SK-N-SH treated with all-trans-retinoic acid at 6 μM for 48 hours (cell line): ENCODE results near the gene CD300A.

Experiments
- ATAC-seq: fragments of 200-7000 bp; cut with Tn5 transposase; 3 replicates; pipeline ENCODE4 v1.9.1; 2020; ENCODE audit warnings: mild to moderate bottlenecking, moderate library complexity
- ARNTL ChIP-seq: fragments of 450-650 bp; formaldehyde crosslinking; IDR thresholded peaks from 2 replicates; pipeline ENCODE4 v1.5.0; 2020; ENCODE audit warnings: low read depth, mild to moderate bottlenecking, moderate library complexity, borderline replicate concordance
- BACH2 ChIP-seq: fragments of 250-450 bp; sonication (Bioruptor Pico); IDR thresholded peaks from 2 replicates; pipeline ENCODE4 v1.9.0; 2021; ENCODE audit warnings: mild to moderate bottlenecking, borderline replicate concordance
- CREB5 ChIP-seq: fragments of 250-450 bp; sonication (Bioruptor Pico); IDR thresholded peaks from 2 replicates; pipeline ENCODE4 v1.5.1; 2020; ENCODE audit warnings: low read depth, mild to moderate bottlenecking, moderate library complexity
- CSDC2 ChIP-seq: fragments of 250-450 bp; sonication (Bioruptor Pico); IDR thresholded peaks from 2 replicates; pipeline ENCODE4 v1.5.0; 2020; ENCODE audit warnings: mild to moderate bottlenecking, moderate library complexity
- CSRNP3 ChIP-seq: fragments of 250-450 bp; sonication (Bioruptor Pico); IDR thresholded peaks from 2 replicates; pipeline ENCODE4 v1.5.1; 2021; ENCODE audit warnings: mild to moderate bottlenecking, moderate library complexity
- ESRRG ChIP-seq: fragments of 250-450 bp; sonication (Bioruptor Pico); IDR thresholded peaks from 2 replicates; pipeline ENCODE4 v1.6.1; 2021; ENCODE audit warnings: mild to moderate bottlenecking
- GLIS3 ChIP-seq: fragments of 250-450 bp; sonication (Bioruptor Pico); IDR thresholded peaks from 2 replicates; pipeline ENCODE4 v1.5.0; 2020; ENCODE audit warnings: mild to moderate bottlenecking, moderate library complexity
- ISL1 ChIP-seq: fragments of 250-450 bp; sonication (Bioruptor Pico); IDR thresholded peaks from 2 replicates; pipeline ENCODE4 v2.1.2; 2022; ENCODE audit warnings: mild to moderate bottlenecking, moderate library complexity
- OSR1 ChIP-seq: fragments of 250-450 bp; sonication (Bioruptor Pico); IDR thresholded peaks from 2 replicates; pipeline ENCODE4 v1.8.0; 2022; ENCODE audit warnings: moderate library complexity, mild to moderate bottlenecking, inconsistent platforms
- PATZ1 ChIP-seq: fragments of 250-450 bp; sonication (Bioruptor Pico); IDR thresholded peaks from 2 replicates; pipeline ENCODE4 v1.8.0; 2020; ENCODE audit warnings: mild to moderate bottlenecking, moderate library complexity, borderline replicate concordance
- PPARA ChIP-seq: fragments of 250-450 bp; sonication (Bioruptor Pico); IDR thresholded peaks from 2 replicates; pipeline ENCODE4 v1.5.0; 2020; ENCODE audit warnings: mild to moderate bottlenecking, borderline replicate concordance
- RARB ChIP-seq: fragments of 250-450 bp; sonication (Bioruptor Pico); IDR thresholded peaks from 2 replicates; pipeline ENCODE4 v1.8.0; 2021; ENCODE audit warnings: mild to moderate bottlenecking, moderate library complexity
- SNAI2 ChIP-seq: fragments of 250-450 bp; sonication (Bioruptor Pico); IDR thresholded peaks from 2 replicates; pipeline ENCODE4 v1.5.0; 2020; ENCODE audit warnings: mild to moderate bottlenecking, moderate library complexity
- TCF4 ChIP-seq: fragments of 250-450 bp; sonication (Bioruptor Pico); IDR thresholded peaks from 2 replicates; pipeline ENCODE4 v1.8.0; 2021; ENCODE audit warnings: mild to moderate bottlenecking, moderate library complexity, borderline replicate concordance
- TOX ChIP-seq: fragments of 250-450 bp; sonication (Bioruptor Pico); IDR thresholded peaks from 2 replicates; pipeline ENCODE4 v1.8.0; 2021; ENCODE audit warnings: mild to moderate bottlenecking, moderate library complexity, borderline replicate concordance
- TSHZ2 ChIP-seq: fragments of 250-450 bp; sonication (Bioruptor Pico); IDR thresholded peaks from 2 replicates; pipeline ENCODE4 v1.5.0; 2020; ENCODE audit warnings: mild to moderate bottlenecking, moderate library complexity
- ZFP3 ChIP-seq: fragments of 250-450 bp; sonication (Bioruptor Pico); IDR thresholded peaks from 2 replicates; pipeline ENCODE4 v1.5.0; 2020; ENCODE audit warnings: mild to moderate bottlenecking, moderate library complexity
- ZFP30 ChIP-seq: fragments of 450-650 bp; formaldehyde crosslinking; IDR thresholded peaks from 2 replicates; pipeline ENCODE4 v1.5.0; 2022; ENCODE audit warnings: mild to moderate bottlenecking, moderate library complexity
- ZNF565 ChIP-seq: fragments of 450-650 bp; formaldehyde crosslinking; conservative IDR thresholded peaks from 2 replicates; pipeline ENCODE4 v1.5.0; 2020; ENCODE audit warnings: low read depth, mild to moderate bottlenecking, moderate library complexity
- ZNF70 ChIP-seq: fragments of 450-650 bp; formaldehyde crosslinking; IDR thresholded peaks from 2 replicates; pipeline ENCODE4 v1.5.0; 2020; ENCODE audit warnings: mild to moderate bottlenecking, moderate library complexity
- ZNF8 ChIP-seq: fragments of 450-650 bp; formaldehyde crosslinking; IDR thresholded peaks from 2 replicates; pipeline ENCODE4 v1.5.0; 2020; ENCODE audit warnings: mild to moderate bottlenecking, moderate library complexity

CD300A gene

GRCh38 chr17:74429604-74430384 lies 36.6 kb upstream of the CD300A start:
- TF ChIP-seq TCF4 (CRISPR knock-in tag) = no peak
- no peak for TF ChIP-seq GLIS3 (CRISPR knock-in tag)
- TF ChIP-seq ISL1 (CRISPR knock-in tag) = no peak
- no peak for TF ChIP-seq CSDC2 (CRISPR knock-in tag)
- no peak for TF ChIP-seq ARNTL (CRISPR knock-in tag)
- no peak for TF ChIP-seq CREB5 (CRISPR knock-in tag)
- no peak for TF ChIP-seq PPARA (CRISPR knock-in tag)
- TF ChIP-seq ZFP3 = no peak
- TF ChIP-seq ZFP30 (CRISPR knock-in tag) = no peak
- no peak for TF ChIP-seq TOX (CRISPR knock-in tag)
- no peak for TF ChIP-seq ZNF8 (CRISPR knock-in tag)
- TF ChIP-seq BACH2 (CRISPR knock-in tag) = no peak
- TF ChIP-seq ZNF70 (CRISPR knock-in tag) = no peak
- no peak for TF ChIP-seq SNAI2
- no peak for TF ChIP-seq RARB
- no peak for TF ChIP-seq CSRNP3 (CRISPR knock-in tag)
- TF ChIP-seq OSR1 (CRISPR knock-in tag) = no peak
- no peak for TF ChIP-seq ZNF565 (CRISPR knock-in tag)
- no peak for TF ChIP-seq TSHZ2 (CRISPR knock-in tag)
- no peak for TF ChIP-seq ESRRG (CRISPR knock-in tag)
- ATAC-seq = no peak

GRCh38 chr17:74430385-74430705 lies 36.1 kb upstream of the CD300A start:
- ATAC-seq = no peak

More at GRCh38 chr17:74430385-74430705, 36.1 kb upstream of the CD300A start:
- TF ChIP-seq CSRNP3 (CRISPR knock-in tag) = no peak
- TF ChIP-seq ZNF565 (CRISPR knock-in tag) = no peak
- no peak for TF ChIP-seq GLIS3 (CRISPR knock-in tag)
- no peak for TF ChIP-seq OSR1 (CRISPR knock-in tag)
- no peak for TF ChIP-seq CREB5 (CRISPR knock-in tag)
- TF ChIP-seq CSDC2 (CRISPR knock-in tag) = no peak
- no peak for TF ChIP-seq ARNTL (CRISPR knock-in tag)
- TF ChIP-seq ZNF8 (CRISPR knock-in tag) = no peak
- no peak for TF ChIP-seq ZFP30 (CRISPR knock-in tag)
- TF ChIP-seq SNAI2 = no peak
- TF ChIP-seq ZFP3 = no peak
- no peak for TF ChIP-seq PATZ1
- no peak for TF ChIP-seq TOX (CRISPR knock-in tag)
- no peak for TF ChIP-seq ZNF70 (CRISPR knock-in tag)
- TF ChIP-seq ISL1 (CRISPR knock-in tag) = no peak
- no peak for TF ChIP-seq ESRRG (CRISPR knock-in tag)
